HCT116 (cell line): ENCODE measurements around the gene PTGER4.

Experiments used
- EZH2 ChIP-seq: fragments of 200-600 bp; sonication (generic); IDR thresholded peaks from 2 replicates; pipeline ENCODE4 v1.6.1; 2017; ENCODE audit warnings: antibody characterized with exemption, mixed run types
- POLR2A ChIP-seq: IDR thresholded peaks from 2 replicates; pipeline ENCODE4 v1.7.0; 2011; ENCODE audit warnings: borderline replicate concordance; ENCODE audit not compliant: insufficient read depth, insufficient read length; ENCODE audit errors: extremely low read depth
- POLR2AphosphoS5 ChIP-seq: IDR thresholded peaks from 2 replicates; pipeline ENCODE4 v1.6.1; 2011; ENCODE audit warnings: mild to moderate bottlenecking, low read depth, low read length, moderate library complexity
- YY1 ChIP-seq: IDR thresholded peaks from 2 replicates; pipeline ENCODE4 v1.6.1; 2011; ENCODE audit warnings: low read length, low read depth, moderate library complexity, mild to moderate bottlenecking; ENCODE audit not compliant: insufficient replicate concordance; ENCODE audit errors: extremely low read depth
- TF ChIP-seq, protein P1 (sequence below), 3 experiments: fragments of 200-600 bp in 1 of 3; sonication (generic) in 1 of 3; IDR thresholded peaks in 2 of 3; conservative IDR thresholded peaks in 1 of 3; 2 replicates each; pipeline ENCODE4 v1.5.1; 2012 to 2017; ENCODE audit warnings: low read depth in 2 of 3, low read length in 2 of 3, antibody characterized with exemption in 1 of 3, borderline replicate concordance in 1 of 3, control low read depth in 1 of 3, mild to moderate bottlenecking in 1 of 3, mixed read lengths in 1 of 3, mixed run types in 1 of 3, moderate library complexity in 1 of 3; ENCODE audit not compliant: insufficient read depth in 1 of 3

DNA sequence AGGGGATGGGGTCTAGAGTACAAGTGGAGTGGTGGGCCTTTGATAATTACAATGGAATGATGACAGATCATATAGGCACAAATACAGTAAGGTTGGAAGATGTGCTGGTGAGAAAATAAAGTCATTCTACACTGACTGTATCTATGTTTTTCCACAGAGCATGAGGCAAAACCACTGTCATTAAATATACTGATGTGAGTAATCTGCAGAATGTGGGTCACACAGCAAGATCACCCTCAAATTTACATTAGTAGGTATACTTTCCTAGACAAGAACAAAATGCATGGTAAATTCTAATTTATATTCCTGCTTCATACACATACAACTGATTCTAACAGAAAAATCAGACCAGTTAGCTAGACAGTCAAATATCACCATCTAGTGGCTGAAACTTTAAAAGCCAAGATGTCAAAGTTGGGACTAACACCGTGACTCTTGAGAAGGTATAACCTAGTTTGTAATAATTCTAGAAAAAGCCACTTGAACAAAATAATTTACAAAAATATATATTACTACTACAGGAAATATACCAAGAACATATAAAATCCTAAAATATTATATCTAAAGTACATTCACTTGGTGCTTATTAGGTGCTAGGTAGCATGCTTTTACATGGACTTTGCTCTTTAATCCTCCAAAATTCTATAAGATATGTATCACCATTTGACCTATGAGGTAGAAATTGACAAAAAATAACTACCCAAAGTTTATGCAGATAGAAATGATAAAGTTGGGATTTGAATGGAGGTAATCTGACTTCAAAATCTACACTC is 56.6 kb downstream of the PTGER4 start:
- TF ChIP-seq POLR2AphosphoS5: no peak
- TF ChIP-seq, protein P1, sequence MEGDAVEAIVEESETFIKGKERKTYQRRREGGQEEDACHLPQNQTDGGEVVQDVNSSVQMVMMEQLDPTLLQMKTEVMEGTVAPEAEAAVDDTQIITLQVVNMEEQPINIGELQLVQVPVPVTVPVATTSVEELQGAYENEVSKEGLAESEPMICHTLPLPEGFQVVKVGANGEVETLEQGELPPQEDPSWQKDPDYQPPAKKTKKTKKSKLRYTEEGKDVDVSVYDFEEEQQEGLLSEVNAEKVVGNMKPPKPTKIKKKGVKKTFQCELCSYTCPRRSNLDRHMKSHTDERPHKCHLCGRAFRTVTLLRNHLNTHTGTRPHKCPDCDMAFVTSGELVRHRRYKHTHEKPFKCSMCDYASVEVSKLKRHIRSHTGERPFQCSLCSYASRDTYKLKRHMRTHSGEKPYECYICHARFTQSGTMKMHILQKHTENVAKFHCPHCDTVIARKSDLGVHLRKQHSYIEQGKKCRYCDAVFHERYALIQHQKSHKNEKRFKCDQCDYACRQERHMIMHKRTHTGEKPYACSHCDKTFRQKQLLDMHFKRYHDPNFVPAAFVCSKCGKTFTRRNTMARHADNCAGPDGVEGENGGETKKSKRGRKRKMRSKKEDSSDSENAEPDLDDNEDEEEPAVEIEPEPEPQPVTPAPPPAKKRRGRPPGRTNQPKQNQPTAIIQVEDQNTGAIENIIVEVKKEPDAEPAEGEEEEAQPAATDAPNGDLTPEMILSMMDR (IDR thresholded peaks at IDR 0.05 in 2 of 3, conservative IDR thresholded peaks at IDR 0.05 in 1 of 3; ENCODE audit: borderline replicate concordance in 1 of 3, insufficient read depth in 1 of 3, low read depth in 2 of 3, low read length in 2 of 3): peak; percentile 44 to 75 (median 63); a peak in 5 of 6 replicates
- TF ChIP-seq YY1: no peak
- TF ChIP-seq POLR2A: no peak
- no peak for TF ChIP-seq EZH2
